Right lobe of liver (tissue), 6 donors: ENCODE measurements around the gene ZNF584. TPM values are rescaled to one million over a fixed set of nuclear protein-coding genes. Genes with fewer than 3 reads are reported as not detected.
"Not testable (repeated sequence)": the region's sequence is repeated elsewhere in the genome, so short reads cannot be mapped to it uniquely, and the experiment has no call there.

Experiments used
- ATAC-seq, 4 donors: fragments of 200-7000 bp; cut with Tn5 transposase; one replicate each; pipeline ENCODE4 v1.9.1; 2020; ENCODE audit warnings: mild to moderate bottlenecking in 4 of 4, moderate library complexity in 4 of 4
- DNase-seq, 3 donors: peaks; one replicate each; pipeline ENCODE4 v3.0.0-alpha.2; 2020
- H3K27ac ChIP-seq, 3 donors: fragments of 200-600 bp; one replicate each; pipeline ENCODE4 v1.8.0; 2022
- H3K27me3 ChIP-seq, 2 donors: fragments of 200-600 bp; one replicate each; pipeline ENCODE4 v1.8.0; 2022
- H3K36me3 ChIP-seq, 4 donors: fragments of 200-600 bp; sonication (generic) in 1 of 4; one replicate each; pipeline versions ENCODE4 v1.5.1 to v1.8.0; 2017 to 2022; ENCODE audit warnings: control low read depth in 1 of 4
- H3K4me1 ChIP-seq, 4 donors: fragments of 200-600 bp; sonication (generic) in 1 of 4; one replicate each; pipeline versions ENCODE4 v1.5.1 to v1.8.0; 2017 to 2022; ENCODE audit warnings: control low read depth in 1 of 4
- H3K4me3 ChIP-seq, 3 donors: fragments of 200-600 bp; one replicate each; pipeline ENCODE4 v1.8.0; 2022
- H3K9me3 ChIP-seq, 4 donors: fragments of 200-600 bp; sonication (generic) in 1 of 4; one replicate each; pipeline versions ENCODE4 v1.5.1 to v1.8.0; 2017 to 2022; ENCODE audit warnings: control low read depth in 1 of 4
- CTCF ChIP-seq, 4 donors: fragments of 200-600 bp in 3 of 4; fragments of 450-650 bp in 1 of 4; IDR thresholded peaks; one replicate each; pipeline versions ENCODE4 v1.5.1 to v1.8.0; 2016 to 2022; ENCODE audit warnings: antibody characterized with exemption in 4 of 4, mild to moderate bottlenecking in 2 of 4
- POLR2A ChIP-seq: fragments of 450-650 bp; IDR thresholded peaks from one replicate; pipeline ENCODE4 v1.6.1; 2017; ENCODE audit warnings: antibody characterized with exemption, mild to moderate bottlenecking
- WGBS: methylation state at CpG from one replicate; pipeline ENCODE4 v1.1.6; 2018; ENCODE audit warnings: low coverage, low lambda C conversion rate; ENCODE audit not compliant: insufficient coverage; ENCODE audit errors: missing lambda C conversion rate; 5-methylcytosine and 5-hydroxymethylcytosine counted together
- intact Hi-C, 2 donors: fragments of 100-400 bp; cut with DNase I; formaldehyde crosslinking; loops; one replicate each; pipeline versions ENCODE4 v1.11.2 to v1.14.1; 2022
- total RNA-seq, 6 experiments: library from RNA; depleted of rRNA in 2 of 6; stranded (reverse); fragments of >200 nt in 2 of 6; fragmentation: NEBNext Ultra II Directional in 3 of 6; extraction: Animal tissue kit (Norgen Biotek cat#: 25700) in 3 of 6; gene quantifications; one replicate each; pipeline versions ENCODE4 v1.1.0 to v1.2.4, GENCODE V29; 2016 to 2023
- donor health status: DM: no; HTN: yes; CAD: no.
- donor health status: DM: no; HTN: no; CAD: no.
- donor health status: DM: no; HTN: no; CAD: no.
- donor health status: DM: no; HTN: yes; CAD: no.
- donor health status: DM: no; HTN: yes; CAD: no.

Gene ZNF584
- total RNA-seq, 6 experiments from 2014 or later: 5.6 to 12.1 (median 6.6) TPM

GRCh38 chr19:58439576-58440554 lies 31.4 kb downstream of the ZNF584 start, which contains the start of gene ZNF132:
Gene ZNF132 (minus strand): TSS chr19:58440153. CDS start chr19:58439821, 332 bp downstream.
- WGBS: 20% methylated on average over 12 of the region's 59 CpGs
- DNase-seq: peak; percentile 88 to 97 (median 95)
- no peaks in the 10 kb centered on the region for H3K27me3 ChIP-seq
- peak within 1 kb of the TSS in 2 of 3 donors; percentile 44 to 60 for H3K27ac ChIP-seq
- H3K36me3 ChIP-seq: peaks cover 0 to 16% (median 5%) of the 10 kb centered on the region in 4 donors
- peak; percentile 94 to 99 (median 98) for ATAC-seq
- peaks cover 0 to 15% (median 3%) of the 10 kb centered on the region in 4 donors for H3K9me3 ChIP-seq
- no peak for TF ChIP-seq CTCF (IDR thresholded peaks at IDR 0.05)
- no peak for TF ChIP-seq POLR2A
- H3K4me1 ChIP-seq: peaks cover 0 to 8% (median 1%) of the 10 kb centered on the region in 4 donors
- peak within 1 kb of the TSS; percentile 55 to 86 (median 62) for H3K4me3 ChIP-seq
- intact Hi-C loops: no loop called here

- no peak for TF ChIP-seq CTCF (IDR thresholded peaks at IDR 0.05)
- no peak for TF ChIP-seq POLR2A
- WGBS: 26% methylated on average over 14 of the region's 31 CpGs
- intact Hi-C loops: no loop called here
- H3K27ac ChIP-seq: peak overlapping the region in 2 of 3 donors; percentile 44 to 60
- peak in 1 of 3 donors; percentile 45 for DNase-seq
- H3K4me1 ChIP-seq: peaks cover 0 to 8% (median 1%) of the 10 kb centered on the region in 4 donors
- H3K4me3 ChIP-seq: peak overlapping the region; percentile 55 to 86 (median 62)
- H3K36me3 ChIP-seq: peaks cover 0 to 10% (median 3%) of the 10 kb centered on the region in 4 donors
- H3K27me3 ChIP-seq: no peaks in the 10 kb centered on the region
- peaks cover 0 to 8% (median 0%) of the 10 kb centered on the region in 4 donors for H3K9me3 ChIP-seq
- ATAC-seq: peak in 1 of 4 donors; percentile 1
These were observed 32.1 kb downstream of the ZNF584 start for GRCh38 chr19:58440556-58440955.

GRCh38 chr19:58442986-58443385 lies 34.5 kb downstream of the ZNF584 start:
- H3K4me3 ChIP-seq, H3K36me3 ChIP-seq, ATAC-seq, H3K27me3 ChIP-seq, H3K27ac ChIP-seq, H3K9me3 ChIP-seq, intact Hi-C loops, H3K4me1 ChIP-seq, DNase-seq: not testable (repeated sequence)
- WGBS: 78% methylated on average over 6 of the region's 7 CpGs

DNA sequence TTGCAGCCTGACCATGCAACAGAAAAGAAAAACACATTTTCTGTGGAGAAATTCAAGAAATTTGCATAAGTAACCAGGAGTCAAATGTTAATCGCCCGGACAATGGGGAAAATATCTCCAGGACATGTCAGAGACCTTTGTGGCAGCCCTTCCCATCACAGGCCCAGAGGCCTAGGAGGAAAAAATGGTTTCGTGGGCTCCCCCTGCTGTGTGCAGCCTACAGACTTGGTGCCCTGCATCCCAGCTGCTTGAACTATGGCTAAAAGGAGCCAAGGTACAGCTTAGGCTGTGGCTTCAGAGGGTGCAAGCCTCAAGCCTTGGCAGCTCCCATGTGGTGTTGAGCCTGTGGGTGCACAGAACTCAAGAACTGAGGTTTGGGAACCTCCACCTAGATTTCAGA lies 40.4 kb downstream of the ZNF584 start:
- not testable (repeated sequence) for ATAC-seq

GRCh38 chr19:58449980-58450379 lies 41.5 kb downstream of the ZNF584 start:
- ATAC-seq, H3K4me3 ChIP-seq, H3K36me3 ChIP-seq, intact Hi-C loops, H3K27me3 ChIP-seq, DNase-seq, H3K27ac ChIP-seq, H3K9me3 ChIP-seq: not testable (repeated sequence)
- peaks cover 0 to 10% (median 3%) of the 10 kb centered on the region in 4 donors for H3K4me1 ChIP-seq
- 38% methylated on average over 5 of the region's 5 CpGs for WGBS

More for the DNA sequence above, 40.4 kb downstream of the ZNF584 start:
- H3K27ac ChIP-seq, H3K9me3 ChIP-seq, intact Hi-C loops, DNase-seq, H3K36me3 ChIP-seq, H3K27me3 ChIP-seq, H3K4me3 ChIP-seq: not testable (repeated sequence)
- peaks cover 0 to 10% (median 3%) of the 10 kb centered on the region in 4 donors for H3K4me1 ChIP-seq
- WGBS: 63% methylated on average over 2 of the region's 3 CpGs
